ENCODE results near the gene PIM3.
A peak's percentile ranks its signal among the peaks of the same experiment; 100 is the strongest.
"Not testable (repeated sequence)": the region's sequence is repeated elsewhere in the genome, so short reads cannot be mapped to it uniquely, and the experiment has no call there.

Gene PIM3

DNA sequence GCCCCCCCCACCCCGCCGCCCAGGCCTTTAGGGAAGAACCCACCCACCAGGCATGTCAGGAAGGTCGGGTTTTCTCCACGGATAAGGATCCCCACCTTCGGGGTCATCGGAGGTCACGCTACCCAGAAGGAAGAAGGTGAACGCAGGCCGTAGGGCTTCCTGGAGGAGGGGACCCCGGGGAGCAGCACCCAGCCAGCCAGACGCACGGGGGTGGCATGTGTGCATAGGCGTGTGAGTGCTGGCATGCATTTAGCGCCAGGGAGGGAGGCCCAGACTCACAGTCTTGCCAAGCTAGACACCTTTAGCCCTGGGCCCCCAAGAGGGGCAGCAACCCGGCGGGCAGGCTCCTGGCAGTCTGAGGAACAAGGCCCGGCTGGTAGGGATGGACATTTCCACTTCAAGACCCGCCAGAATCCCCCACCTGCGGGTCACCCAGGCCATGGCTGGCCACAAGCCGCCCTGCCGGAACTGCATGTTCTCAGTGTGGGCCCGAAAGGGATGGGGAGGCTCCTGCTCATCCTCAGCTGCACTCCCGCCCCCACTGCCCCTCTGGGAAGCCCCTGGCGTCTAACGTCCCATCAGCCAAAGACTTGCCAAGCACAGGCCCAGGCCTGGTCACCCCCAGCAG, 16.7 kb upstream of the PIM3 start:
- Histone ChIP-seq H3K36me3 (ENCODE audit: control insufficient read depth, insufficient read depth, low read length) (no peaks in the 10 kb centered on the region), H3K27me3 (replicated peaks; ENCODE audit: control insufficient read depth, insufficient read depth, low read length) (no peaks in the 10 kb centered on the region), H3K4me3 (replicated peaks; ENCODE audit: low read depth, low read length) (no peak overlapping the region)
- TF ChIP-seq, protein P1, sequence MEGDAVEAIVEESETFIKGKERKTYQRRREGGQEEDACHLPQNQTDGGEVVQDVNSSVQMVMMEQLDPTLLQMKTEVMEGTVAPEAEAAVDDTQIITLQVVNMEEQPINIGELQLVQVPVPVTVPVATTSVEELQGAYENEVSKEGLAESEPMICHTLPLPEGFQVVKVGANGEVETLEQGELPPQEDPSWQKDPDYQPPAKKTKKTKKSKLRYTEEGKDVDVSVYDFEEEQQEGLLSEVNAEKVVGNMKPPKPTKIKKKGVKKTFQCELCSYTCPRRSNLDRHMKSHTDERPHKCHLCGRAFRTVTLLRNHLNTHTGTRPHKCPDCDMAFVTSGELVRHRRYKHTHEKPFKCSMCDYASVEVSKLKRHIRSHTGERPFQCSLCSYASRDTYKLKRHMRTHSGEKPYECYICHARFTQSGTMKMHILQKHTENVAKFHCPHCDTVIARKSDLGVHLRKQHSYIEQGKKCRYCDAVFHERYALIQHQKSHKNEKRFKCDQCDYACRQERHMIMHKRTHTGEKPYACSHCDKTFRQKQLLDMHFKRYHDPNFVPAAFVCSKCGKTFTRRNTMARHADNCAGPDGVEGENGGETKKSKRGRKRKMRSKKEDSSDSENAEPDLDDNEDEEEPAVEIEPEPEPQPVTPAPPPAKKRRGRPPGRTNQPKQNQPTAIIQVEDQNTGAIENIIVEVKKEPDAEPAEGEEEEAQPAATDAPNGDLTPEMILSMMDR (IDR thresholded peaks at IDR 0.05; ENCODE audit: insufficient read depth, low read length, poor library complexity, severe bottlenecking) = no peak
- no peak for DNase-seq (ENCODE audit: extremely low read depth, insufficient read length)

- no peaks in the 10 kb centered on the region for H3K36me3 ChIP-seq (ENCODE audit: control insufficient read depth, insufficient read depth, low read length)
- H3K4me3 ChIP-seq (replicated peaks; ENCODE audit: low read depth, low read length) = no peak overlapping the region
- DNase-seq (ENCODE audit: extremely low read depth, insufficient read length) = no peak
Observed at GRCh38 chr22:49944399-49944891, 16.1 kb upstream of the PIM3 start.

GRCh38 chr22:49945042-49945794, 15.4 kb upstream of the PIM3 start:
- DNase-seq (ENCODE audit: extremely low read depth, insufficient read length) = peak; percentile 77
- not testable (repeated sequence) for H3K4me3 ChIP-seq (replicated peaks; ENCODE audit: low read depth, low read length); H3K27me3 ChIP-seq (replicated peaks; ENCODE audit: control insufficient read depth, insufficient read depth, low read length); H3K36me3 ChIP-seq (ENCODE audit: control insufficient read depth, insufficient read depth, low read length)

More at GRCh38 chr22:49944399-49944891, 16.1 kb upstream of the PIM3 start:
- TF ChIP-seq, protein P1 (IDR thresholded peaks at IDR 0.05; ENCODE audit: insufficient read depth, low read length, poor library complexity, severe bottlenecking) = no peak
- no peaks in the 10 kb centered on the region for H3K27me3 ChIP-seq (replicated peaks; ENCODE audit: control insufficient read depth, insufficient read depth, low read length)

DNA sequence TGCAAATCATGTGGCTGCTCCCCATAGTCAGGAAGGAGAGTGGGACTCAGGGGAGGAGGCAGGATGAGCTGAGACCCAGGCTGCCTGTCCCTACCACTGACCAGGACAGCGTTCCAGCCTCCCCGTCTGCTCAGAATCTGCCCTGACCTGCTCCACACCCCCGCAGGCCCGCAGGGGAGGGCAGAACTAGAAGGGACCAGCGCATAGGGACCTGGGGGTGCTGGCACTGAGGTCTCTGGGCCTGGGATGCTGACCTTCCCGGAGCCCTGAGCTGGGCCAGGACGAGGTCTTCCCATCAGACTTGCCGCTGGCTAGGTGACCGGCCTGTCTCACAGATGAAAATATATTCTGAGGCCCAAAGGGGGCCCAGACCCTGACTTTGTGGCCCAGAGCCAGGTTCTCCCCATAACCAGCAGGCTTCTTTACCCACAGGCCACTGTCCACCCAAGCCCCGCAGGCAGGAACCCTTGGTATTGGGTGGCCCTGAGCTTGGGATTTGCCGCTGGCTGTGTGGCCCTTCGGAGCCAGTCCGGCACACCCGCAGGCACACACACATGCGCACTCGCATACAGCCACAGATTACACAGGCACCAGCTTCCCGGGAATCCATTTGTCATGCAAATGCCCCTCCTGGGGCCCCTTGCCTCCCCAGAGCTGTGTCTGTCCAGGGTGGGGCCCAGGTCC, 13.8 kb upstream of the PIM3 start:
- DNase-seq (ENCODE audit: extremely low read depth, insufficient read length) = no peak
- TF ChIP-seq, protein P1 (IDR thresholded peaks at IDR 0.05; ENCODE audit: insufficient read depth, low read length, poor library complexity, severe bottlenecking) = no peak
- no peak overlapping the region for H3K4me3 ChIP-seq (replicated peaks; ENCODE audit: low read depth, low read length)

GRCh38 chr22:49947296-49947622, 13.3 kb upstream of the PIM3 start:
- no peak overlapping the region for H3K4me3 ChIP-seq (replicated peaks; ENCODE audit: low read depth, low read length)
- H3K27me3 ChIP-seq (replicated peaks; ENCODE audit: control insufficient read depth, insufficient read depth, low read length) = no peaks in the 10 kb centered on the region
- TF ChIP-seq, protein P1 (IDR thresholded peaks at IDR 0.05; ENCODE audit: insufficient read depth, low read length, poor library complexity, severe bottlenecking) = no peak
- H3K36me3 ChIP-seq (ENCODE audit: control insufficient read depth, insufficient read depth, low read length) = no peaks in the 10 kb centered on the region
- DNase-seq (ENCODE audit: extremely low read depth, insufficient read length) = no peak

More for the DNA sequence above, 13.8 kb upstream of the PIM3 start:
- H3K36me3 ChIP-seq (ENCODE audit: control insufficient read depth, insufficient read depth, low read length) = no peaks in the 10 kb centered on the region
- no peaks in the 10 kb centered on the region for H3K27me3 ChIP-seq (replicated peaks; ENCODE audit: control insufficient read depth, insufficient read depth, low read length)

All from GM06990 (cell line).